Measurements from ENCODE around the gene CGB7.

The CGB7 gene

DNA sequence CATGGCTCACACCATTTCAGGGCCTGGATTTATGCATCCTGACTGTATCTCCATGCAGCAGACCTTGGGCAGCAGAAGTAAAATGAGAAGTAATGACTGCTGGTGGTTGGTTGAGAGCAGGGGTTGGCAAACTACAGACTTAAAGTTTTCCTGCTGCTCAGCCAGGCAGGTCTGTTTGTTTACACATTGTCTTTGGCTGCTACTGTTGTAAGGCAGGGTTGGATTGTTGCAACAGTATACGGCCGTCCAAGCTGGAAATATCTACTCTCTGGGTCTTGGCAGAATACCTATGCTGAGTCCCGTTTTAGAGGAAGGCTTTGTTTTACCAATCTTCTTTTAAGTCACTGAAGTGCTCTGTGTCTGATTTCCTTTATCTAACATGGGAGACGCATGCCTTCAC, 41.2 kb upstream of the CGB7 start:
- DNase-seq (ENCODE audit: low read depth), result no peak
- no peak overlapping the region for H3K4me3 ChIP-seq (ENCODE audit: low read depth, low read length)
- TF ChIP-seq, protein P1, sequence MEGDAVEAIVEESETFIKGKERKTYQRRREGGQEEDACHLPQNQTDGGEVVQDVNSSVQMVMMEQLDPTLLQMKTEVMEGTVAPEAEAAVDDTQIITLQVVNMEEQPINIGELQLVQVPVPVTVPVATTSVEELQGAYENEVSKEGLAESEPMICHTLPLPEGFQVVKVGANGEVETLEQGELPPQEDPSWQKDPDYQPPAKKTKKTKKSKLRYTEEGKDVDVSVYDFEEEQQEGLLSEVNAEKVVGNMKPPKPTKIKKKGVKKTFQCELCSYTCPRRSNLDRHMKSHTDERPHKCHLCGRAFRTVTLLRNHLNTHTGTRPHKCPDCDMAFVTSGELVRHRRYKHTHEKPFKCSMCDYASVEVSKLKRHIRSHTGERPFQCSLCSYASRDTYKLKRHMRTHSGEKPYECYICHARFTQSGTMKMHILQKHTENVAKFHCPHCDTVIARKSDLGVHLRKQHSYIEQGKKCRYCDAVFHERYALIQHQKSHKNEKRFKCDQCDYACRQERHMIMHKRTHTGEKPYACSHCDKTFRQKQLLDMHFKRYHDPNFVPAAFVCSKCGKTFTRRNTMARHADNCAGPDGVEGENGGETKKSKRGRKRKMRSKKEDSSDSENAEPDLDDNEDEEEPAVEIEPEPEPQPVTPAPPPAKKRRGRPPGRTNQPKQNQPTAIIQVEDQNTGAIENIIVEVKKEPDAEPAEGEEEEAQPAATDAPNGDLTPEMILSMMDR (IDR thresholded peaks at IDR 0.05; ENCODE audit: insufficient read depth, low read depth, low read length, missing control alignments), result no peak

DNA sequence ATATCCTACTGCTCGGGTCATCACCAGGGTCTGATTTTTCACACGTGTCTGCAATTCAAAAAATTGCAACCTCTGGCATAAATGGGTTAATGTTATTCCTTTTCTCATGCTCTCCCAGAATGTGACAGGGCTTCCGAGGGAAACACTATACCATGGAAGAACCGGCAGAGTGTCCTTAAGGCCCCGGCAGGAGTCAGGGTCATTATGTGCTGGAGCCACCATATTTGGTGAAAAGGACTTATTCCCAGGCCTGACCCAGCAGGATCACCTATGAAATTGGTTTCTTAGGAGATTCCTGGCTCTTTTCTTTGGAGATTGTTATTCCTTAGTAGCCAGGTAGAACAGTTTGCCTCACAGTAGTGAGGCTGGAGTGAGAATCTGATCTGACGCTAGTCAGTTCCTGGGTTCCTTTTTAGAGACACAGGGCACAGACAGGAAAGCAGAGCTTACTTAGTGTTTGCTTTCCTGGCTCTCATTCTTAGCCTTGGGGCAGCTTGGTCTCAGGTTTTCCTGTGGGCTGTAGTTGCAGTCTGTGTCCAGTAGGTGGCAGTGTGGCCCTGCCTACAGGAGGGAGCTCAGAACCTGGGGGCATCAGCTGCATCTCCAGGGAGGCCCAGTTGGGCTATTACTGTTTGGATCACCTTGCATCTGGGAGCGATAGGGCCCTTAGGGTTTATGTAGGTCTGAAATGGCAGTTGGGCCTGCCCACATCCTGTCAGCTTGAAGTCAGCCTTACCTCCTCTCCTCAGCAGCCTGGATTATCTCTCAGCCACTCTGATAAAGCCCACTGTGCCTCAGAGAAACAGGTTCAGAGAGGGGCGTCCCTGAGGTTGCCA, 40.1 kb upstream of the CGB7 start:
- peak; percentile 80 for DNase-seq (ENCODE audit: low read depth)
- H3K4me3 ChIP-seq (ENCODE audit: low read depth, low read length), result no peak overlapping the region
- TF ChIP-seq, protein P1 (IDR thresholded peaks at IDR 0.05; ENCODE audit: insufficient read depth, low read depth, low read length, missing control alignments), result peak; percentile 96

DNA sequence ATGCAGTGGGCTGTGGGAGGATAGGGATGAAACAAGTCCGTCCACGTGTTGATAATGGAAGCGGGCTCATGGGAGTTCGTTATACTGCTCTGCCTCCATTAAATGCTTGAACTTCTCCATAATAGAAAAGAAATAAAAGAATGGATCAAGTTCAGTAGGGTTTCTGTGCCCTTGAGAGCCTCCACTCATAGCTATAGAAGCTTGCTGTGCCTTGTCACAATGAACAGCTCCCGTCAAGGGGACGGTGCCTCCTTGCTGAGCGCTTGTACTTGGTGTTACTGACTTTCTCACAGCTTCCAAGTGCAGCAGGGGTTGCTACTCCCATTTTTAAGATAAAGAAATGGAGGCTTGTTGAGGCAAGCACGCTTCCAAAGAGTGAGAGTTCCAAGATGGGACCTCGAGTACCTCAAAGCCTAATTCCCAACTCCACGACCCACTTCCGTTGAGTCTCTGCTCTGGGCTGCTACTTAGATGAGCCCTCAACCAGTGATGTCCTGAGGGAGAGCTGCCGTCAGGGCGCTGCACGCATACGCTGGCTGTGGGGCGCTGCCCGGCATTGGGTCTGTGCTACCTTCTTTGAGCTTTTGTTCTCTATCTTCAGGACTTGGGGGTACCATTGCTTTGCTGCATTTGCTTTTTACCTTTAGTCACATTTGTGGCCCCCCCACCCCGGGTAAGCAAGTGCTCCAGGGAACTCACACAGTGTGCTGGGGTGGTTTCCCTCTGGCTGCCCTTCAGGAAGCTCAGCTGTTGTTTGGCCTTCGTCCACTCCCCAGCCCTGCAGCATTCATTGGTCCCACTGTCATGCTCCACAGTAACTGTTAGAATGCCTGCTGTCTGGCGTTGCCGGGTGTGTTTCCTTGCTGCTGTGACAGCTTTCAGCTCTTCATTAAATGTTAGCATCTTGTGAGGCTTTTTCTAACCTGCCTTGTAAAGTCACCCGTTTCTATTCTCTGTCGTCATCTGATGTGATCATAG, 37.2 kb upstream of the CGB7 start:
- DNase-seq (ENCODE audit: low read depth), result no peak
- H3K4me3 ChIP-seq (ENCODE audit: low read depth, low read length), result no peak overlapping the region
- TF ChIP-seq, protein P1 (IDR thresholded peaks at IDR 0.05; ENCODE audit: insufficient read depth, low read depth, low read length, missing control alignments), result no peak

DNA sequence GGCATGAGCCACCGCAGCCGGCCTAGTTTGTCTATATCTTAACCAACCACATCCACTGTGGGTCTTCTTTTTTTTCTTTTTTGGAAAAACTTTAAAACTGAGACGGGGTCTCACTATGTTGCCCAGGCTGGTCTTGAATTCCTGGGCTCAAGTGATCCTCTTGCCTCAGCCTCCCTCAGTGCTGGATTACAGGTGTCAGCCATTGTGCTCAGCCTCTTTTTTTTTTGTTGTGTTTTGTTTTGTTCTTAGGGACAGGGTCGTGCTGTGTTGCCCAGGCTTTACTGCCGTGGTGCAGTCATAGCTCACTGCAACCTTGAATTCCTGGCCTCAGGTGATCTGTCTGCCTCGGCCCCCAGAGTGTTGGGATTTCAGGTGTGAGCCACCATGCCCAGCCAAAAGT, 35.1 kb upstream of the CGB7 start:
- no peak for DNase-seq (ENCODE audit: low read depth)
- no peak overlapping the region for H3K4me3 ChIP-seq (ENCODE audit: low read depth, low read length)
- TF ChIP-seq, protein P1 (IDR thresholded peaks at IDR 0.05; ENCODE audit: insufficient read depth, low read depth, low read length, missing control alignments), result no peak

DNA sequence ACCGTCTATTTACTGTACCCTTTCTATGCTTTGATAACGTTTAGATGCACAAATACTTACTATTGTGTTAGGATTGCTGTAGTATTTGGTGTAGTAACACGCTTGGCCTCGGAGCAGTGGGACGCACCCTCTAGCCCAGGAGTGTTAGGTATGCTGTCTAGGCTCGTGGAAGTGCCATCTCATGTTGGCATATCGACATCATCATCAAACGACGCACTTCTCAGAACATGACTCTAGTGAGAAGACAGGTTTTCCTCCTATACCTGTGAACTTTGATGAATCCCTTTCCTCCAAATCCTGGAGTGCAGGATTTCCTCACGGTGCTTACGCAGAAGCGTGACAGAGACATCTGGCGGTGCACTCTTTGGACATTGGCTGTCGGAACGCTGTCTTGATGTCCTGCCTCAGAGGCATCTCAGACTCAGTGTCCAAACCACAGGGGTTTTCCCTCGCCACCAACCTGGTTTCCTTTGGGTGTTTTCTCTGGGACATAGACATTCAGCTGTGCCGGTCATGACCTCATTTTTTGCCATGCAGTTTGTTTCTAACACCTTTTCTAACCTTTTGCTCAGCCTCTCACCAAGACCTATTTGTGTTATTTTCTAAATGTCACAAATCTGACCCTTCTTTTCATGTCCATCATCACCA, 34.0 kb upstream of the CGB7 start:
- no peak overlapping the region for H3K4me3 ChIP-seq (ENCODE audit: low read depth, low read length)
- no peak for DNase-seq (ENCODE audit: low read depth)
- TF ChIP-seq, protein P1 (IDR thresholded peaks at IDR 0.05; ENCODE audit: insufficient read depth, low read depth, low read length, missing control alignments), result no peak

DNA sequence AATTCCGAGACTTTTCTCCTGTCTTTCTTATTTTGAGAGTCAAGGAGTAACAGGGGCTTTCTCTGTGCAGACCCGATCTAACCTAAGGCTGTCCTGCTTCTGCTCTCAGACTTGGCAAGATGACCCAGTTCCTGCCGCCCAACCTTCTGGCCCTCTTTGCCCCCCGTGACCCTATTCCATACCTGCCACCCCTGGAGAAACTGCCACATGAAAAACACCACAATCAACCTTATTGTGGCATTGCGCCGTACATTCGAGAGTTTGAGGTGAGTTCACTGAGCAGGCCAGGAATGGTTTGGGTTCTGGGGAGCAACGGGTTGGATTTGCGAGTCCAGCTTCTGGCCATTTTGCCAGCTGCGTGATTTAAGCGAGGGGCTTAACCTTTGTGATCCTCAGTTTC, 28.7 kb upstream of the CGB7 start:
- DNase-seq (ENCODE audit: low read depth), result no peak
- TF ChIP-seq, protein P1 (IDR thresholded peaks at IDR 0.05; ENCODE audit: insufficient read depth, low read depth, low read length, missing control alignments), result no peak
- H3K4me3 ChIP-seq (ENCODE audit: low read depth, low read length), result peak overlapping the region; percentile 91

Measured in GM12865 (cell line).